Breast epithelium (tissue), 3 donors: ENCODE measurements around the gene LRRC59.

Experiments
- POLR2AphosphoS5 ChIP-seq, 3 donors: sonication (generic); formaldehyde crosslinking; IDR thresholded peaks; one replicate each; pipeline ENCODE4 v1.6.1; 2017; ENCODE audit warnings: antibody characterized with exemption in 3 of 3
- TF ChIP-seq, protein P1 (sequence below), 3 donors: fragments of 450-650 bp; IDR thresholded peaks; one replicate each; pipeline ENCODE4 v1.5.1; 2016 to 2017; ENCODE audit warnings: antibody characterized with exemption in 3 of 3, mild to moderate bottlenecking in 3 of 3, moderate library complexity in 3 of 3

GRCh38 chr17:50389534-50389933 lies 7.8 kb downstream of the LRRC59 start:
- TF ChIP-seq, protein P1, sequence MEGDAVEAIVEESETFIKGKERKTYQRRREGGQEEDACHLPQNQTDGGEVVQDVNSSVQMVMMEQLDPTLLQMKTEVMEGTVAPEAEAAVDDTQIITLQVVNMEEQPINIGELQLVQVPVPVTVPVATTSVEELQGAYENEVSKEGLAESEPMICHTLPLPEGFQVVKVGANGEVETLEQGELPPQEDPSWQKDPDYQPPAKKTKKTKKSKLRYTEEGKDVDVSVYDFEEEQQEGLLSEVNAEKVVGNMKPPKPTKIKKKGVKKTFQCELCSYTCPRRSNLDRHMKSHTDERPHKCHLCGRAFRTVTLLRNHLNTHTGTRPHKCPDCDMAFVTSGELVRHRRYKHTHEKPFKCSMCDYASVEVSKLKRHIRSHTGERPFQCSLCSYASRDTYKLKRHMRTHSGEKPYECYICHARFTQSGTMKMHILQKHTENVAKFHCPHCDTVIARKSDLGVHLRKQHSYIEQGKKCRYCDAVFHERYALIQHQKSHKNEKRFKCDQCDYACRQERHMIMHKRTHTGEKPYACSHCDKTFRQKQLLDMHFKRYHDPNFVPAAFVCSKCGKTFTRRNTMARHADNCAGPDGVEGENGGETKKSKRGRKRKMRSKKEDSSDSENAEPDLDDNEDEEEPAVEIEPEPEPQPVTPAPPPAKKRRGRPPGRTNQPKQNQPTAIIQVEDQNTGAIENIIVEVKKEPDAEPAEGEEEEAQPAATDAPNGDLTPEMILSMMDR (IDR thresholded peaks at IDR 0.05) = no peak
- no peak for TF ChIP-seq POLR2AphosphoS5 (IDR thresholded peaks at IDR 0.05)
